ENCODE data around the gene IL12RB2.

Gene IL12RB2

GRCh38 chr1:67367370-67368045 is 59.8 kb downstream of the IL12RB2 start:
- Histone ChIP-seq H3K9ac (no peak overlapping the region), H3K9me3 (replicated peaks in 1 of 11) (no peaks in the 10 kb centered on the region), H3K27me3 (no peaks in the 10 kb centered on the region), H4K20me1 (no peaks in the 10 kb centered on the region), H3K4me2 (no peak overlapping the region), H3K4me1 (no peaks in the 10 kb centered on the region), H3K27ac (no peak overlapping the region), H3K36me3 (peaks cover 20 to 97% (median 73%) of the 10 kb centered on the region in 11 experiments), H3K4me3 (no peak overlapping the region)
- TF ChIP-seq Cebpa-rat (IDR thresholded peaks at IDR 0.05) = no peak

GRCh38 chr1:67368046-67368514 is 60.4 kb downstream of the IL12RB2 start:
- Histone ChIP-seq H3K9me3 (replicated peaks in 1 of 11) (no peaks in the 10 kb centered on the region), H3K4me1 (no peaks in the 10 kb centered on the region), H3K9ac (no peak overlapping the region), H4K20me1 (no peaks in the 10 kb centered on the region), H3K4me2 (no peak overlapping the region), H3K27ac (no peak overlapping the region), H3K36me3 (peaks cover 21 to 97% (median 78%) of the 10 kb centered on the region in 11 experiments), H3K27me3 (no peaks in the 10 kb centered on the region), H3K4me3 (no peak overlapping the region)
- no peak for TF ChIP-seq Cebpa-rat (IDR thresholded peaks at IDR 0.05)

GRCh38 chr1:67371043-67371442 is 63.4 kb downstream of the IL12RB2 start:
- H3K4me3 ChIP-seq = no peak overlapping the region
- no peaks in the 10 kb centered on the region for H3K27me3 ChIP-seq
- peaks cover 21 to 100% (median 92%) of the 10 kb centered on the region in 11 experiments for H3K36me3 ChIP-seq
- no peak overlapping the region for H3K27ac ChIP-seq
- H4K20me1 ChIP-seq = no peaks in the 10 kb centered on the region
- H3K9me3 ChIP-seq (replicated peaks in 1 of 11) = 0 out of 22 replicates have a peak, but pooled peaks cover 0 to 3% (median 0%) of the 10 kb centered on the region in 11 experiments
- no peak for TF ChIP-seq Cebpa-rat (IDR thresholded peaks at IDR 0.05)
- no peaks in the 10 kb centered on the region for H3K4me1 ChIP-seq
- no peak overlapping the region for H3K4me2 ChIP-seq
- no peak overlapping the region for H3K9ac ChIP-seq

DNA sequence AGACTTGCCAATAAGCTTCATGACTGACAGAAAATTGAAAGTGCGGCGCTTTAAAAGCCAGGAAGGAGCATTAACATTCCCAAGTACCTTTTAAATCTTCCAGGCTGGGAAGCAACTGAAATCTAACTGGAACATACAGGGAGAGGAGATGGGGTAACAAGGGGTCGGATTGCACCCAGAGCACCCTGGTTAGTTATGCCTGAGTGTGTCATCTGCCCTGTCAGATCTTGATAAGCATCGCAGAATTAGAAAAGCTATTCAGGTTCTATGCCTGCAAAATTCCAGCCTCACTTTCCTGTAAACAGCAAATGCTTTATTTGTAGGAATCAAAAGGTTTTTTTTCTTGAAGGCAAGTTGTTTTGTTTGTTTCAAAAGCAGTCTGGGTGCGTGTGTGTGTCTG is 64.0 kb downstream of the IL12RB2 start:
- no peak overlapping the region for H3K9ac ChIP-seq
- H3K4me1 ChIP-seq = peaks cover 0 to 6% (median 0%) of the 10 kb centered on the region in 10 experiments; a peak in 2 of 20 replicates
- H3K9me3 ChIP-seq (replicated peaks in 1 of 11) = 0 out of 22 replicates have a peak, but pooled peaks cover 0 to 3% (median 0%) of the 10 kb centered on the region in 11 experiments
- H3K36me3 ChIP-seq = peaks cover 21 to 100% (median 95%) of the 10 kb centered on the region in 11 experiments
- TF ChIP-seq Cebpa-rat (IDR thresholded peaks at IDR 0.05) = no peak
- no peaks in the 10 kb centered on the region for H4K20me1 ChIP-seq
- H3K27ac ChIP-seq = no peak overlapping the region
- H3K27me3 ChIP-seq = no peaks in the 10 kb centered on the region
- no peak overlapping the region for H3K4me3 ChIP-seq
- H3K4me2 ChIP-seq = no peak overlapping the region

- TF ChIP-seq Cebpa-rat (IDR thresholded peaks at IDR 0.05) = no peak
- no peak overlapping the region for H3K4me3 ChIP-seq
- H4K20me1 ChIP-seq = no peaks in the 10 kb centered on the region
- no peak overlapping the region for H3K9ac ChIP-seq
- H3K36me3 ChIP-seq = peaks cover 21 to 100% (median 95%) of the 10 kb centered on the region in 11 experiments
- H3K4me1 ChIP-seq = peaks cover 0 to 6% (median 0%) of the 10 kb centered on the region in 10 experiments; a peak in 2 of 20 replicates
- H3K4me2 ChIP-seq = no peak overlapping the region
- H3K9me3 ChIP-seq (replicated peaks in 1 of 11) = 0 out of 22 replicates have a peak, but pooled peaks cover 0 to 3% (median 0%) of the 10 kb centered on the region in 11 experiments
- no peak overlapping the region for H3K27ac ChIP-seq
- no peaks in the 10 kb centered on the region for H3K27me3 ChIP-seq
These were observed 64.5 kb downstream of the IL12RB2 start for GRCh38 chr1:67372136-67372535.

DNA sequence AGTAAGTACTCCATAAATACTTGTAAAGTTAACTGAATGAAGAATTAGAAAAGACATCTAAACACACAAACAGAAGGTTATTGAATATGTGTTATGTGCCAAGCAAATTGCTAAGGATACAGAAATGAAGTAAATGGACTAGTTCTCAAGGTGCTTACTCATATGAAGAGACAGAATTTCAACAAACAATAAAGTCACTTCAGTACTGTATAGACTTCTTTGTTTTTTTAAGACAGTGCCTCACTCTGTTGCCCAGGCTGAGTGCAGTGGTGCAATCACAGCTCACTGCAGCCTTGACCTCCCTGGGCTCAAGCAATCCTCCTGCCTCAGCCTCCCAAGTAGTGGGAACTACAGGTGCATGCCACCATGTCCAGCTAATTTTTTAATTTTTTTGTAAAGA is 65.2 kb downstream of the IL12RB2 start:
- Histone ChIP-seq H3K4me3 (no peak overlapping the region), H4K20me1 (no peaks in the 10 kb centered on the region), H3K36me3 (peaks cover 21 to 100% (median 97%) of the 10 kb centered on the region in 11 experiments), H3K9me3 (replicated peaks in 1 of 11) (peaks cover 0 to 4% (median 0%) of the 10 kb centered on the region in 11 experiments; a peak in 3 of 22 replicates), H3K4me2 (no peak overlapping the region), H3K9ac (no peak overlapping the region), H3K27ac (no peak overlapping the region), H3K4me1 (peaks cover 0 to 6% (median 0%) of the 10 kb centered on the region in 10 experiments; a peak in 2 of 20 replicates), H3K27me3 (no peaks in the 10 kb centered on the region)
- no peak for TF ChIP-seq Cebpa-rat (IDR thresholded peaks at IDR 0.05)

DNA sequence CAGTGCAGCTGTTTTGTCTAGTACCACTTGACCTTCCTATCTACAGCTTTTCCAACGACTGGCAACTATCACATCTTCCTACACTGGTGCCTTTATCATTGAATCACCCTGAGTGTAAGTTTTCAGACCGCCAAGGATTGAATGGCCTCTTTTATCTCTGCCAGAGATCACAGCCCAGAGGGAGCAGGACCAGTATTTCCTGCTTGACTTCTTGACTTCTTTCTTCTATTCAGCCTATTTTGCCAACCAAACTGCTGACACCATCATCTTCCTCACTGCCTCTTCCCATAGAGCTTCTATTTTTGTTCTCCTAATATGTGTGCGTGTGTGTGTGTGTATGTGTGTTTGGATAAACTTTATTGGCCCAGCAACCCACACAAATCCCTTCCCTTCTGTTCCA is 68.7 kb downstream of the IL12RB2 start:
- 0 out of 22 replicates have a peak overlapping the region, but pooled peaks of 1 of the 11 experiments have one; percentile 7 for H3K4me2 ChIP-seq
- H3K36me3 ChIP-seq = peaks cover 28 to 100% (median 98%) of the 10 kb centered on the region in 11 experiments
- no peaks in the 10 kb centered on the region for H3K27me3 ChIP-seq
- no peak for TF ChIP-seq Cebpa-rat (IDR thresholded peaks at IDR 0.05)
- peaks cover 0 to 6% (median 0%) of the 10 kb centered on the region in 10 experiments; a peak in 2 of 20 replicates for H3K4me1 ChIP-seq
- H3K9me3 ChIP-seq (replicated peaks in 1 of 11) = peaks cover 4 to 34% (median 17%) of the 10 kb centered on the region in 11 experiments; a peak in 19 of 22 replicates
- no peaks in the 10 kb centered on the region for H4K20me1 ChIP-seq
- H3K4me3 ChIP-seq = no peak overlapping the region
- H3K27ac ChIP-seq = no peak overlapping the region
- no peak overlapping the region for H3K9ac ChIP-seq

DNA sequence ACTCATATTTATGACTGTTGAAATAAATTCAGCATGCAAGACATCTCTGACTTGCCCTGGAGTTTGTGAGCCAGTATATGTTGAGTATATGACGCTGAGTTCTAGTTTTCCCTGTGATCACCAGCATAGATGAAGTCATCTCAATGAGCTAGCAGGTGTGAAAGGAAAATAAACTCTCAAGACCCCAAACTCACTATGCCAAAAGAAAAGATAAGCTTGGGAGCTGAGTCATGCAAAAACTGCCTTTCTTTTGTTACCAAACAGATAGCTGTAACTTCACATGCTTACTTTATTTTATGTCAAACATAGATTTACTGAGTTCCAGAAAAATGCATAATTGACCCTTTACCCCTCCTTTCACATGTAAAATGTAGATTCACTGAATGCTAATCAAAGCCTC is 69.6 kb downstream of the IL12RB2 start:
- Histone ChIP-seq H4K20me1 (no peaks in the 10 kb centered on the region), H3K4me3 (no peak overlapping the region), H3K4me1 (peaks cover 0 to 6% (median 0%) of the 10 kb centered on the region in 10 experiments; a peak in 2 of 20 replicates), H3K27me3 (no peaks in the 10 kb centered on the region), H3K27ac (no peak overlapping the region), H3K4me2 (no peak overlapping the region), H3K9ac (no peak overlapping the region), H3K36me3 (peaks cover 32 to 100% (median 98%) of the 10 kb centered on the region in 11 experiments), H3K9me3 (replicated peaks in 1 of 11) (peaks cover 11 to 43% (median 26%) of the 10 kb centered on the region in 11 experiments)
- no peak for TF ChIP-seq Cebpa-rat (IDR thresholded peaks at IDR 0.05)

DNA sequence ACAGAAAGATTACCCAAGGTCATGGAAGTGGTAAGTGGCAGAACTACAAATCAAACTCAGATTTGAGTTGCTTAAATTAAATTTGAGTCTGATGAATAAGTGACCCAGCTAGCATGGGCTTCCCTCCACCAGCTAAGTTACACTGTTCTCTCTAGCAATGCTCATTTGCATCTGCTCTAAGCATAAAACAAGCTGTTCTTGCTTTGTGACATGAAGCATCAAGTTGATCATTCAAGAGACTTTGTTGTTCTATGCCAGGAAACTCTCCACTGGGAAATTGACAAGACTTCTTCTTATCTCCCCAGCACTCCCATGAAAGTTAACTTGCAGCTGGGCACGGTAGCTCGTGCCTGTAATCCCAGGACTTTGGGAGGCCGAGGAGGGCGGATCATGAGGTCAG is 73.5 kb downstream of the IL12RB2 start:
- Histone ChIP-seq H3K4me1 (peaks cover 0 to 6% (median 0%) of the 10 kb centered on the region in 10 experiments; a peak in 2 of 20 replicates), H3K27me3 (no peaks in the 10 kb centered on the region), H3K9ac (no peak overlapping the region), H3K4me2 (no peak overlapping the region), H3K27ac (no peak overlapping the region), H3K9me3 (replicated peaks in 1 of 11) (peaks cover 46 to 77% (median 58%) of the 10 kb centered on the region in 11 experiments), H3K4me3 (no peak overlapping the region), H4K20me1 (no peaks in the 10 kb centered on the region), H3K36me3 (peaks cover 62 to 100% (median 99%) of the 10 kb centered on the region in 11 experiments)
- no peak for TF ChIP-seq Cebpa-rat (IDR thresholded peaks at IDR 0.05)
